ENCODE measurements around the gene LMCD1. TPM values are rescaled to one million over a fixed set of nuclear protein-coding genes. Genes with fewer than 3 reads are reported as not detected.

LMCD1 gene
- total RNA-seq, 1 experiment from 2014 or later, result 46.0 TPM

DNA sequence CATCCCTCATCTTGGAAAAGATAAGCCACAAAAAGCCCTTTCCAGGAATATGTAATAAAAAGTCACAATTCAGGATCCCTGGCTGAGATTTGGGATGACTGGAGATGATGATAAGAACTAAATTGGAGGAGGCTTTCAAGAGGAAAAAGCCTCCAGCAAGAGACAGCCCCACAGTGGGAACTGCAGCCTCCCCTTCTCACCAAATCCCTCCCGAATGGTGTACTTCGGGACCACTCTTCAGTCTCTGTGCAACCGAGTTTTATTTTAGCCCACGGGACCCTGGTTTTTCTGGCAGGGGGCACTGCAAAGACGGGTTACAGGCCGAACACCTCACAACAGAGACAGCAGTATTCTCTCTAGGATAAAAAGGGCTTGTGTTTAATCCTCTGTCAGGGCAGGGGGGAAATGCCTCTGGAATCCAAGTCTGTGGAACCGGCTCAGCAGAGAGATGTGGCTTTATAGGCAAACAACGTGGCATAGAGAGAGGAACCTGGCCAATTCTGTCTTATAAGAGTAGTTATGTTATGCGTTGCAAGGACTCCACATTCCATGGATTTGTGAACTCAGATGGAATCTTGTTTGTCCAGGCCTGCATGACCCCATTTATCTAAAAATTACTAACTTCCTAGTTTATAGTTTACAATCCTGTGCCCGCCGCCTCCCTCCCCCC is 1.2 kb upstream of the LMCD1 start:
- Mint-ChIP-seq H3K27ac (ENCODE audit: unreplicated experiment) (peak overlapping the region; percentile 93), H3K27me3 (ENCODE audit: unreplicated experiment) (no peaks in the 10 kb centered on the region), H3K36me3 (ENCODE audit: insufficient read depth, unreplicated experiment) (peaks cover 31% of the 10 kb centered on the region), H3K4me3 (ENCODE audit: low read depth, unreplicated experiment) (peak overlapping the region; percentile 90), H3K4me1 (ENCODE audit: low read depth, unreplicated experiment) (peaks cover 51% of the 10 kb centered on the region), H3K9me3 (ENCODE audit: low read depth, unreplicated experiment) (no peaks in the 10 kb centered on the region)
- CTCF ChIA-PET, result interaction anchor here (0.6 to 6.5 kb wide), 6 partner anchors 9 to 1001 kb away, joined by 3 to 46 read pairs (median 6); no protein-coding TSS in a partner anchor
- peak; percentile 56 for DNase-seq
- intact Hi-C loops (cut with micrococcal nuclease; ENCODE audit: unreplicated experiment), result loop anchor here (1.0 to 5.0 kb wide), 4 partner anchors 30 to 178 kb away; no protein-coding TSS in a partner anchor
- no TSS peak for BruUV-seq (replicated peaks)
- TF ChIP-seq, protein P1, sequence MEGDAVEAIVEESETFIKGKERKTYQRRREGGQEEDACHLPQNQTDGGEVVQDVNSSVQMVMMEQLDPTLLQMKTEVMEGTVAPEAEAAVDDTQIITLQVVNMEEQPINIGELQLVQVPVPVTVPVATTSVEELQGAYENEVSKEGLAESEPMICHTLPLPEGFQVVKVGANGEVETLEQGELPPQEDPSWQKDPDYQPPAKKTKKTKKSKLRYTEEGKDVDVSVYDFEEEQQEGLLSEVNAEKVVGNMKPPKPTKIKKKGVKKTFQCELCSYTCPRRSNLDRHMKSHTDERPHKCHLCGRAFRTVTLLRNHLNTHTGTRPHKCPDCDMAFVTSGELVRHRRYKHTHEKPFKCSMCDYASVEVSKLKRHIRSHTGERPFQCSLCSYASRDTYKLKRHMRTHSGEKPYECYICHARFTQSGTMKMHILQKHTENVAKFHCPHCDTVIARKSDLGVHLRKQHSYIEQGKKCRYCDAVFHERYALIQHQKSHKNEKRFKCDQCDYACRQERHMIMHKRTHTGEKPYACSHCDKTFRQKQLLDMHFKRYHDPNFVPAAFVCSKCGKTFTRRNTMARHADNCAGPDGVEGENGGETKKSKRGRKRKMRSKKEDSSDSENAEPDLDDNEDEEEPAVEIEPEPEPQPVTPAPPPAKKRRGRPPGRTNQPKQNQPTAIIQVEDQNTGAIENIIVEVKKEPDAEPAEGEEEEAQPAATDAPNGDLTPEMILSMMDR (IDR thresholded peaks at IDR 0.05; ENCODE audit: unreplicated experiment), result no peak

DNA sequence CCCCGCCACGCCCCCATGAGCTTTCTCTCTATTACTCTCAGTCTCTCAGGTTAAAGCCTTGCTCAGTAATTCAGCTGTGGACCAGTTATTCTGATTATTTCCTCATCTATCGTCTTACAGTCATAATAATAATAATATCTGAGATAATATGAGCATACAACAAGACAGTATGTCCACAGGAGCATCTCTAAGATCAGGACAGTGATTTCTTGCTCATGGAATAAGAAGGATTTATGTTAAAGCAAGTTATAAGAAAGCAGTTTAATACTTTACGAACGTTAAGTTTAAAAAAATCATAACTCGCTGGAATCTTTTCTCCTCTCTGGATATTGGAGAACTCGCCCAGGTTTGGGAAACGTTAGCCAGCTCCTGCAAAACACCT is 643 bp upstream of the LMCD1 start:
- TF ChIP-seq, protein P1 (IDR thresholded peaks at IDR 0.05; ENCODE audit: unreplicated experiment), result no peak
- DNase-seq, result no peak
- Mint-ChIP-seq H3K9me3 (ENCODE audit: low read depth, unreplicated experiment) (no peaks in the 10 kb centered on the region), H3K36me3 (ENCODE audit: insufficient read depth, unreplicated experiment) (peaks cover 31% of the 10 kb centered on the region), H3K27ac (ENCODE audit: unreplicated experiment) (peak overlapping the region; percentile 93), H3K4me1 (ENCODE audit: low read depth, unreplicated experiment) (peaks cover 56% of the 10 kb centered on the region), H3K27me3 (ENCODE audit: unreplicated experiment) (no peaks in the 10 kb centered on the region), H3K4me3 (ENCODE audit: low read depth, unreplicated experiment) (peak overlapping the region; percentile 90)
- CTCF ChIA-PET, result interaction anchor here (0.6 to 6.5 kb wide), 8 partner anchors 10 to 1001 kb away, joined by 3 to 46 read pairs (median 5); no protein-coding TSS in a partner anchor
- BruUV-seq (replicated peaks), result TSS peak; percentile 71
- intact Hi-C loops (cut with micrococcal nuclease; ENCODE audit: unreplicated experiment), result loop anchor here (1.0 to 5.0 kb wide), 4 partner anchors 30 to 179 kb away; no protein-coding TSS in a partner anchor

DNA sequence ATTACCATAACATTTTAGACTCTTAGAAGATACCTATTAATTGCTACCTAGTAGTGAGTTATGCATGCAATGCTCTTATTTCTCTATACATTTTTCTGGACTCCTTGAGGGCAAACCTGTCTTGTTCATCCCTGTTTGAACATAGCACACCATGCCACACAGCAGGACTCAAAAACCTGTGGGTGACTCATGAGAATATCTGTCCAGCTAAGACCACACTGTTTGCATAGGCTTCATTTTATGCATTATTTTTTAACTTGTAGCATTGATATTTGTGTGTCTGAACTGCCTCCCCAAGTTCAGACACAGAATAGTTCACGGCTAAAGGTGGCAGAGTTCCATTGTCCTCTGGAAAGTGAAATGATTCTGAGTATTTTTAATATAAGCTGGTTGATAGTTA is 1.8 kb downstream of the LMCD1 start:
- intact Hi-C loops (cut with micrococcal nuclease; ENCODE audit: unreplicated experiment), result loop anchor here (5.0 kb wide), 2 partner anchors 119 to 181 kb away; no protein-coding TSS in a partner anchor
- no peaks in the 10 kb centered on the region for H3K27me3 Mint-ChIP-seq (ENCODE audit: unreplicated experiment)
- TF ChIP-seq, protein P1 (IDR thresholded peaks at IDR 0.05; ENCODE audit: unreplicated experiment), result no peak
- peaks cover 33% of the 10 kb centered on the region for H3K36me3 Mint-ChIP-seq (ENCODE audit: insufficient read depth, unreplicated experiment)
- H3K4me1 Mint-ChIP-seq (ENCODE audit: low read depth, unreplicated experiment), result peaks cover 55% of the 10 kb centered on the region
- peak overlapping the region; percentile 90 for H3K4me3 Mint-ChIP-seq (ENCODE audit: low read depth, unreplicated experiment)
- peak overlapping the region; percentile 74 for H3K27ac Mint-ChIP-seq (ENCODE audit: unreplicated experiment)
- no TSS peak for BruUV-seq (replicated peaks)
- no peak for DNase-seq
- CTCF ChIA-PET, result interaction anchor here (6.5 kb wide), 1 partner anchor 58 kb away, joined by 46 read pairs; no protein-coding TSS in a partner anchor
- no peaks in the 10 kb centered on the region for H3K9me3 Mint-ChIP-seq (ENCODE audit: low read depth, unreplicated experiment)

DNA sequence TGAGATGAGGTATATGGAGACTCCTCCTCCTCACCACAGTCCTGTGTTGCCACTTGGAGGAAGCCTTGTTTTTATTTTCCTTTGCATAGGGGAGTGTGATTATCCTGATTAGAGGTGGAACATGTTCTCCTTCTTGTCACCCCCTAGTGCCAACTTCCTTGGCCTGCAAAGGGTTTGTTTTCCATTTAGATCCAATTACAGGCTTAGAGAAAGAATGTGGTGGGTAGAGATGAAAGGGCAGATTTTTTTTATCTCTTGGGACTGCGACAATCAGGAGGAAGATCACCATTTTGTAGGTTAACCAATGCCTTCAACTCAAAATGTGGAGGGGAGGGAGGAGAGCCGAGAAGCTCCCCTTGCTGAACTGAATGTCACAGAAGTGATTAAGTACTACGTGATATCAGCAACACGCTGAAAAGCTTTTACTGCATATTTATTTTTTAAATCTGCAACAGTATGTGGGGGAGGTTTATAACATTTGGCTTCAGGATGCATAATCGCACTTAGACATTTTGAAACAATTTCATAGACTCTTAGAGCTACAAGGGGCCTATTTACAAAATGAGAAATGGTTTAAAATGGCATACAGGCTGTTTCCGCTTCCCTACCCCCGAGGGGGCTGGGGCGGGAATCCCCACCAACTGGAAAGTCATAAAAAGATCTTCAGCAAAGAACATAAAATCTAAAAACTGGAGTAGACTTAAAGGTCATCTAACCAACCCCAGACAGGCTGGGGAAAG is 2.4 kb downstream of the LMCD1 start:
- no peak for DNase-seq
- intact Hi-C loops (cut with micrococcal nuclease; ENCODE audit: unreplicated experiment), result loop anchor here (5.0 kb wide), 2 partner anchors 118 to 182 kb away; no protein-coding TSS in a partner anchor
- peak overlapping the region; percentile 74 for H3K27ac Mint-ChIP-seq (ENCODE audit: unreplicated experiment)
- no peaks in the 10 kb centered on the region for H3K27me3 Mint-ChIP-seq (ENCODE audit: unreplicated experiment)
- peak overlapping the region; percentile 90 for H3K4me3 Mint-ChIP-seq (ENCODE audit: low read depth, unreplicated experiment)
- H3K36me3 Mint-ChIP-seq (ENCODE audit: insufficient read depth, unreplicated experiment), result peaks cover 37% of the 10 kb centered on the region
- H3K4me1 Mint-ChIP-seq (ENCODE audit: low read depth, unreplicated experiment), result peaks cover 56% of the 10 kb centered on the region
- H3K9me3 Mint-ChIP-seq (ENCODE audit: low read depth, unreplicated experiment), result no peaks in the 10 kb centered on the region
- CTCF ChIA-PET, result interaction anchor here (6.5 kb wide), 1 partner anchor 59 kb away, joined by 46 read pairs; no protein-coding TSS in a partner anchor
- TF ChIP-seq, protein P1 (IDR thresholded peaks at IDR 0.05; ENCODE audit: unreplicated experiment), result no peak
- BruUV-seq (replicated peaks), result no TSS peak
